Lower leg skin (tissue), 3 donors: ENCODE data around the gene TM4SF18.

Source experiments
- POLR2A ChIP-seq, 2 donors: fragments of 450-650 bp; IDR thresholded peaks; one replicate each; pipeline ENCODE4 v1.6.1; 2016 to 2017; ENCODE audit warnings: antibody characterized with exemption in 2 of 2, mild to moderate bottlenecking in 1 of 2, moderate library complexity in 1 of 2
- TF ChIP-seq, protein P1 (sequence below), 3 donors: fragments of 450-650 bp; IDR thresholded peaks; one replicate each; pipeline ENCODE4 v1.5.1; 2016; ENCODE audit warnings: antibody characterized with exemption in 3 of 3, mild to moderate bottlenecking in 3 of 3, moderate library complexity in 2 of 3

GRCh38 chr3:149377408-149378364 is 44.2 kb upstream of the TM4SF18 start, which contains the start of gene TM4SF1:
- TF ChIP-seq, protein P1, sequence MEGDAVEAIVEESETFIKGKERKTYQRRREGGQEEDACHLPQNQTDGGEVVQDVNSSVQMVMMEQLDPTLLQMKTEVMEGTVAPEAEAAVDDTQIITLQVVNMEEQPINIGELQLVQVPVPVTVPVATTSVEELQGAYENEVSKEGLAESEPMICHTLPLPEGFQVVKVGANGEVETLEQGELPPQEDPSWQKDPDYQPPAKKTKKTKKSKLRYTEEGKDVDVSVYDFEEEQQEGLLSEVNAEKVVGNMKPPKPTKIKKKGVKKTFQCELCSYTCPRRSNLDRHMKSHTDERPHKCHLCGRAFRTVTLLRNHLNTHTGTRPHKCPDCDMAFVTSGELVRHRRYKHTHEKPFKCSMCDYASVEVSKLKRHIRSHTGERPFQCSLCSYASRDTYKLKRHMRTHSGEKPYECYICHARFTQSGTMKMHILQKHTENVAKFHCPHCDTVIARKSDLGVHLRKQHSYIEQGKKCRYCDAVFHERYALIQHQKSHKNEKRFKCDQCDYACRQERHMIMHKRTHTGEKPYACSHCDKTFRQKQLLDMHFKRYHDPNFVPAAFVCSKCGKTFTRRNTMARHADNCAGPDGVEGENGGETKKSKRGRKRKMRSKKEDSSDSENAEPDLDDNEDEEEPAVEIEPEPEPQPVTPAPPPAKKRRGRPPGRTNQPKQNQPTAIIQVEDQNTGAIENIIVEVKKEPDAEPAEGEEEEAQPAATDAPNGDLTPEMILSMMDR (IDR thresholded peaks at IDR 0.05): peak in 1 of 3 donors; percentile 67
- no peak for TF ChIP-seq POLR2A (IDR thresholded peaks at IDR 0.05)
